ENCODE data around the gene SEMA4D. TPM values are rescaled to one million over a fixed set of nuclear protein-coding genes. Genes with fewer than 3 reads are reported as not detected.

The SEMA4D gene
- total and polyA plus RNA-seq, 12 donors, result 2.3 to 51.0 (median 20.2) TPM

DNA sequence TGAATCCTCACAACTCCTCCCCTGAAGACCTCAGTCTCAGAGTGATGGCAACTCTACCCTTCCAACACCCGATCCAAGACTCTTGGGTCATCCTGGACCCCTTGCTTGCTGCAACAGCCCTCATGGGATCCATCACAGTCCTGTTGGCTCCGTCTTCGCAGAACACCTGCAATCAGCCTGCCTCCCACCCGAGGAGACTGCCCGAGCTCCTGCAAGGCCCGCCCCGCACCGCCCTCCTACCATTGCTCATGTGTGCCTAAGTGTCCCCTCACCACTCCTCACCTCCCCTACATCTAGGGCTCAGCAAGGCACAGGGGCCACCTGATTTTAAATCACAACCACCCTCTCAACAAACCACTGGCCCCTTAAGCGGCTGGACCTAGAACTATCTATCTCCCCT, 5.3 kb downstream of the SEMA4D start:
- Histone ChIP-seq H3K36me3 (no peaks in the 10 kb centered on the region), H3K4me3 (no peak overlapping the region), H3K27ac (no peak overlapping the region), H3K27me3 (no peaks in the 10 kb centered on the region), H3K4me1 (peaks cover 0 to 76% (median 11%) of the 10 kb centered on the region in 9 donors), H3K9me3 (no peaks in the 10 kb centered on the region)
- WGBS, 2 donors, result 95 to 96% methylated on average over 9 of the region's 9 CpGs
- DNase-seq, result no peak
- intact Hi-C loops (cut with DNase I), result loop anchor here in 1 of 10 donors (10.0 kb wide), 1 partner anchor 48 kb away; no protein-coding TSS in a partner anchor
- ATAC-seq, result no peak
- no peak for TF ChIP-seq CTCF (IDR thresholded peaks at IDR 0.05)

- intact Hi-C loops (cut with DNase I), result loop anchor here in 1 of 10 donors (10.0 kb wide), 1 partner anchor 47 kb away; no protein-coding TSS in a partner anchor
- Histone ChIP-seq H3K36me3 (no peaks in the 10 kb centered on the region), H3K9me3 (peaks cover 0 to 3% (median 0%) of the 10 kb centered on the region in 11 donors), H3K4me3 (no peak overlapping the region), H3K27me3 (no peaks in the 10 kb centered on the region), H3K4me1 (peaks cover 0 to 81% (median 6%) of the 10 kb centered on the region in 9 donors), H3K27ac (no peak overlapping the region)
- no peak for TF ChIP-seq CTCF (IDR thresholded peaks at IDR 0.05)
- WGBS, 2 donors, result 92 to 94% methylated on average over 9 of the region's 9 CpGs
- no peak for ATAC-seq
- no peak for DNase-seq
These were observed 6.2 kb downstream of the SEMA4D start for GRCh38 chr9:89491694-89492093.

- no peaks in the 10 kb centered on the region for H3K27me3 ChIP-seq
- H3K4me3 ChIP-seq, result no peak overlapping the region
- no peak for TF ChIP-seq CTCF (IDR thresholded peaks at IDR 0.05)
- ATAC-seq (no peak), DNase-seq (no peak)
- 80 to 84% methylated on average over 13 of the region's 13 CpGs for WGBS, 2 donors
- intact Hi-C loops (cut with DNase I), result loop anchor here in 1 of 10 donors (10.0 kb wide), 1 partner anchor 45 kb away; no protein-coding TSS in a partner anchor
- no peak overlapping the region for H3K27ac ChIP-seq
- H3K9me3 ChIP-seq, result peaks cover 0 to 8% (median 0%) of the 10 kb centered on the region in 11 donors
- no peaks in the 10 kb centered on the region for H3K36me3 ChIP-seq
- H3K4me1 ChIP-seq, result peaks cover 0 to 81% (median 3%) of the 10 kb centered on the region in 9 donors
These were observed 8.1 kb downstream of the SEMA4D start for GRCh38 chr9:89489548-89490530.

DNA sequence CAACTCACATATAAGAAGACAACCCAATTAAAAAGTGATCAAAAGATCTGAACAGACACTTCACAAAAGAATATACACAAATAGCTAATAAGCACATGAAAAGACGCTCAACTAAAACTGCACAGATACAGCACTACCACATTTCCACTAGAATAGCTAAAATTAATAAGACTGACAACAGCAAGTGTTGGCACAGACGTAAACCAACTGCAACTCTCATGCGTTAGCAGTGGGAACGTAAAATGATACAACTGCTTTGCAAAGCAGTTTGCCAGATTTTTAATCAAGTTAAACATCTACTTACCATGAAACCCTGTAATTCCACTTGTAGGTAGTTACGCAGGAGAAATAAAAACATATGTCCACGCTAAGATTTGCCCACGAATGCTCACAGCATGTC, 9.0 kb downstream of the SEMA4D start:
- no peak for DNase-seq
- no peak for ATAC-seq
- Histone ChIP-seq H3K27ac (no peak overlapping the region), H3K4me1 (peaks cover 0 to 82% (median 4%) of the 10 kb centered on the region in 9 donors), H3K27me3 (no peaks in the 10 kb centered on the region), H3K36me3 (no peaks in the 10 kb centered on the region), H3K9me3 (peaks cover 0 to 8% (median 0%) of the 10 kb centered on the region in 11 donors), H3K4me3 (no peak overlapping the region)
- 95 to 96% methylated on average over 7 of the region's 7 CpGs for WGBS, 2 donors
- no peak for TF ChIP-seq CTCF (IDR thresholded peaks at IDR 0.05)
- intact Hi-C loops (cut with DNase I), result no loop called here

Data from heart right ventricle (tissue), 16 donors.